Myocyte (in vitro differentiated cells): ENCODE data around the gene EVX2. TPM values are rescaled to one million over a fixed set of nuclear protein-coding genes. Genes with fewer than 3 reads are reported as not detected.

Experiments used
- DNase-seq: peaks from one replicate; pipeline ENCODE4 v3.0.0-alpha.2; 2012; ENCODE audit warnings: low read depth
- polyA plus RNA-seq: library from polyadenylated mRNA; unstranded; fragments of >200 nt; gene quantifications from one replicate; pipeline ENCODE4 v1.2.1, GENCODE V29; 2012; ENCODE audit warnings: missing spikeins
- total RNA-seq: library from RNA; depleted of rRNA; stranded (reverse); fragments of >200 nt; gene quantifications from 2 replicates; pipeline ENCODE4 v1.2.3, GENCODE V29; 2014

The EVX2 gene
- not detected in 2 replicates for total RNA-seq
- not detected for polyA plus RNA-seq

DNA sequence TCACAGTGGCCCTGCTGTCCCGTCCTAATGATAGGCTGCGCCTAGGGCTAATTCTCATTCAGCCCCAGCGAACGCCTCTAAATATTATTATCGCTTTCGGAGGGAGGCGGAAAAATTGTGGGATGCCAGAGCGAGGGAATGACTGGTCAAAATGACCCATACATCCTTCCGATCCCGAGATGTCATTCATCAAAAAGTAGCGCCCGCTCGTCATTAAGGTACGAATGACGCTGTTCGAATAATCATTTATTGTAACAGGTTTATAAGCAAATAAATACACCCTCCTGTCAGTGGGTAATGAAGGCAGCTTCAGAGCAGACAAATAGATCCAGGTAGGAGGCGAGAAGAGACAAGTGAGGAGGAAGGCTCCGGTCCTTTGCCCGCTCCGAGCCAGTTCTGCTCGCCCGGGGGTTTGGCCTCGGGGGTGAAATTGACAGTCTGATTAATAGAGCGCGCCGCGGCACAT, at the start of gene EVX2:
Gene EVX2 (minus strand): TSS at position 167 of the 466 bp plus-strand sequence. CDS start 186 bp downstream, outside the sequence.
- DNase-seq = no peak

DNA sequence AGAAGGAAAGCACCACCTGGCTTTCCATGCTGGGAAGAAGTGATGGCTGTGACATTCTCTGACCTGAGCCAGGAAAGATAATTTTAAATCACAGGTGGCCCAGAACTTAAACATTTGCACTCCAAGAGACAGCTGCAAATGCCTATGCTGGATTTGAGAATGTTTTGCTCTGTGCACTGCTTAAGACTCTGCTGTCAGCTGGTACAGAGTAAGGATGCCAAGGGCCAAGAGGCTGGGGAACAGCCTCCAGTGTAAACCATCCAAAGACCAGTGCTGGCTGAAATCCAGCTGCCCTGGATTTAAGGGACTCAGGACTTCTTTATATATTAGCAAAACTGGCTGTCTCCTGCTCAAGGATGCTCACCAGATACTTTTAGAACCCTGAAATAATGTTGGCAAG, 49.6 kb upstream of the EVX2 start:
- no peak for DNase-seq

DNA sequence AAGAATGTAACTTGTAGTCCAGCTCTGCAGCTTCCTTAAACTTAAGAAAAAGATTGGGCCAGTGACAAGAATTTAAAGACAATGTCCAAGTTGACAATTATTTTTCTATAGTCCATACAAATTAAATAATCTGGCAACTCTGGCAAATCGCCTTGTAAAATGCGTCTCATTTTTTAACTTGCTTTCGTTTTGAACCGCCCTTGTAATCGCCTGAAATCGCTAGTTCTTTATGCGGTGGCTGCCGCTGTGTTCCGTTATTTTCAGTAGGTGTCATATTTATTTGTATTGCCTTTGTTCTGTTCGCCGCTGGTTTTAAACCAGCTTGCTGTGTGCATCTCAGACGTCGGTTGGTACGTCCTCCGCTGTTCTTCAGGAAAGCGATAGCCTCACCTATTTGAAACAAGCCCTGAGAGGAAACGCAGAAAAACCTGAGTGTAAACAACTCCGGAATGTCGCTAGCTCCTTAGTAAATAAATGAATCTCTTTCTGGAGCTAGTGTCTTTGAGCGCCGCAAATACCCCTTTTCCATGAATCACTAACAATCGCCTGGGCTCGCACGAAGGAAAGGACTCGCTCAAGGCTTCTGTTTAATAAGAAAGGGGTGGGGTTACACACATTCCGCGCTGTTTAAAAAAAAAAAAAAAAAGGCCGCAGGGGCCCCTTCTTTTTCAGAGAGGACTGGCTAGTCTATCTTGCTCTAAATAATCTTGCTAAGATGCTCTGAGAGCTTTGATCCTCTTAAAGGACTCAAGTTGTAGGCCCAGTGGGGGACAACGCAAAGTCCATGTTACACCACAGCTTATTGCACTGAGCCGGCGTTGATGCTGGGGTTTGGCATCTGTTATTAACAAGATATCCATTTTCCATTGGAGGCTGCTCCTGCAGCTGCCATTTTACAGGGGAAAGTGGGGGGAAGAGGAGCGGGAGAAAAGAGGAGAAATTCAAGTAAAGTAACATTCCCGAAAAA, 48.7 kb upstream of the EVX2 start:
- DNase-seq = no peak

DNA sequence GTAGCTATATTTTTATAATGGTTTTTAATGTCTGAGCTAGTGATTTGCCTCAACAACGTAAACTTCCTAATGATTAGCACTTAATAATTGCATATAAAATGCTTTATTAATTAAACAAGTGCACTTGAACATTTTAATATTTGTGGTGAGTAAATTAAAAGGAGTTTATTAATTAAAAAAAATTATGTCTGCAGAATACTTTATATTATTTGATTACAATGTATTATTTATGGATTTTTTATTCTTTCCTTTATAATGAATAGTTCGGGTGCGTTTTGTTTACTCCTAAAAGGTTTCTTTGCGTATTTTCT, 48.0 kb upstream of the EVX2 start:
- DNase-seq = no peak

DNA sequence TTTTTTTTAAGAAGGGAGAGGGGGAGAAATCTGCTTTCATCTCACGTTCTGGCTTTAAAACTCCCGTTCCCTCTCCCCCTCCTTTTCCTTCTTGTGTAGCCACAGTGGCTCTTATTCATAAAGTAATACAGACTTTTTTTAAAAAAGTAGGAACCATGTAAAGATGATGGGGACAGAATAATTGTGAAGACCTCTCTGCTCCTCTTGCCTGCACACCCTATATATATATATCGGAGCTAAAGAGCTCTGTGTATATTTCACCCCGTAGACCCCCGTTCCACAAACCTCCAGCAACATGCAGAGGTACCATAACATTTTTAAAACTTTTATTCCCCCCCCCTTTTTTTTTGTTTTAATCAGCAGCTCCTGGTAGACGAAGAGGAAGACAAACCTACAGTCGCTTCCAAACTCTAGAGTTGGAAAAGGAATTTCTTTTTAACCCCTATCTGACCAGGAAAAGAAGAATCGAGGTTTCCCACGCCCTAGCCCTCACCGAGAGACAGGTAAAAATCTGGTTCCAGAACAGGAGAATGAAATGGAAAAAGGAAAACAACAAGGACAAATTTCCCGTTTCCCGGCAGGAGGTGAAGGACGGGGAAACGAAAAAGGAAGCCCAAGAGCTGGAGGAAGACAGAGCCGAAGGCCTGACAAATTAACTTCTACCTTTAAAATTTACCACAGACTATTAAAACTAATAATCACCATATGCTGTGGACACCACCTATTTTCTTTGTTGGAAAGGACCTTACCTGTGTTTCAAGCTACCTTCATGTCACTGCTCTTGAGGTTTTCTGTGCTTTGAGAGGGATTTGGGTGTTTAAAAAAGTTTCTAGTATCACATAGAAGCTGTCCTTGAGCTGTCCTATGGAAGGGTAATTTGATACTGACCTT, 47.4 kb upstream of the EVX2 start:
- no peak for DNase-seq

DNA sequence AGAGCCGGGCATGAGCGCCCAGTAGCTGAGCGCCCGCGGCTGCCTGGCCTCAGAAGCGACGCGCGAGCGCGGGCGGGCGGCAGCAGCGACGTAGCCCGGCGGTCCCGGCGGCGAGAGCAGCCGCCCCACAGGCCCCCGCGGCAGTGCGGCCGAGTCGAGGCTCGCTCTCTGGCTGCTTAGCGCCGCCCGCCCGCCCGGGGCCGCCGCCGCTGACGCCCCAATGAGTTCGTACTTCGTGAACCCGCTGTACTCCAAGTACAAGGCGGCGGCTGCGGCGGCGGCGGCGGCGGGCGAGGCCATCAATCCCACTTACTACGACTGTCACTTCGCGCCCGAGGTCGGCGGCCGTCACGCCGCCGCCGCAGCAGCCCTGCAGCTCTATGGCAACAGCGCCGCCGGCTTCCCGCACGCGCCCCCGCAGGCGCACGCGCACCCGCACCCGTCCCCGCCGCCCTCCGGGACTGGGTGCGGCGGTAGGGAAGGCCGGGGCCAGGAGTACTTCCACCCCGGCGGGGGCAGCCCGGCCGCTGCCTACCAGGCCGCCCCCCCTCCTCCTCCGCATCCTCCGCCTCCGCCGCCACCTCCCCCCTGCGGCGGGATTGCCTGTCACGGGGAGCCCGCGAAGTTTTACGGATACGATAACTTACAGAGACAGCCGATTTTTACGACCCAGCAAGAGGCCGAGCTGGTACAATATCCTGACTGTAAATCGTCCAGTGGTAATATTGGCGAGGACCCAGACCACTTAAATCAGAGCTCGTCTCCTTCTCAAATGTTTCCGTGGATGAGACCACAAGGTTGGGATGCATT, 46.6 kb upstream of the EVX2 start:
- peak; percentile 22 for DNase-seq

DNA sequence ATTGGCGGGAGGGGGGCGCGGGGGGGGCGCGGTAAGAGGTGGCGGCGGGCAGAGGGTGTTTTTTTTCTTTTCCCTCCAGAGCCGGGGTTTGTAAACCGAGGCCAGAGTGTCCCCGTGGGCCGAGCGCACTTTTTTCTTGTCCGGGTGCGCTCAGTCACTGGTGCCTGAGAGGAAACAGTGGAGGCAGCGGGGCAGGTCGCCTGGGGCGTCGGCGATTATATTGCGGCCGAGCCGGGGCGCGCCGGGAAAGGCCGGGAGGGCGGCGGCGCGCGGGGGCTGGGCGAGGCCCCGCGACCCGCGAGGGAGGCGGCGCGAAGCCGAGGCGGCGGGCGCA, 46.0 kb upstream of the EVX2 start:
- peak; percentile 19 for DNase-seq

DNA sequence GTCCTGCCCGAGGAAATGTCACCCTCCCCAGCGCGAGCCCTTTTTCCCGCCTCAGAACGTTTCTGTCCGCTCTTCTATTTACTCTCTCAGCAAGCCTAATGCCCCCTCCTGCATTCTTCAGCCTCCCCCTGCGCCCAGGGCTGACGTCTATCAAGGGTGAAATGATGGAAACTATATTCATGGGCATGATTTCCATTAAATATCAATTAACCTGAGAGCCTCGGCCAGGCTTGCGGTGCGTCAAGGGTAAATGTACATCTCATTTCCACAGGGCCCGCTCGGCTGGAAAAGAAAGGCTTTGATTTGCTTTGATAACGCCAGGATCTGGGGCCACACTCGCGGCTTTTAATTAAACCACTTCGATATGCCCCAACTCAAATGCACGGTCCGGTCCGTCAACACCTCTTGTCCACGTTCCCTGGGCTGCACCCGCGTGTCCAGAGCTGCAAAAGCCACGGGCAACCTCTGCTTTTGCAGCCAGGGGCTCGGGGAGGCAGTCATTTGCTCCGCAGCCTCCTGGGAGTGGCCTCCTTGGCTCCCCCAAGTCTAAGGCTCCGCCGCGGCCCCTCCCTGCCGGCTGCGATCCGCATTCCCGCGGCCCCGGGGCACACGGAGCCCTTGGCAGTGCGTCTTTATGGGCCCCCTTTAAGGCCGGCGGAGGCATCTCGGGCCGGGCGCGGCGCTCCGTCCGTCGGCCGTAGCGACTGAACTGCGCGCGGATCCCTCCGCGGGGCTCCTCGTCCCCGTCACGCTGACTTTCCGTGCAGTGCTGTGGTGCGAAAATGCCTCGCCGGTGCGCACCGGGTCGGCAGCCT, 45.4 kb upstream of the EVX2 start, which contains the start of gene HOXD8:
Gene HOXD8 (plus strand): TSS at position 724 of the 815 bp plus-strand sequence. CDS start 662 bp downstream, outside the sequence.
- DNase-seq = peak; percentile 52

DNA sequence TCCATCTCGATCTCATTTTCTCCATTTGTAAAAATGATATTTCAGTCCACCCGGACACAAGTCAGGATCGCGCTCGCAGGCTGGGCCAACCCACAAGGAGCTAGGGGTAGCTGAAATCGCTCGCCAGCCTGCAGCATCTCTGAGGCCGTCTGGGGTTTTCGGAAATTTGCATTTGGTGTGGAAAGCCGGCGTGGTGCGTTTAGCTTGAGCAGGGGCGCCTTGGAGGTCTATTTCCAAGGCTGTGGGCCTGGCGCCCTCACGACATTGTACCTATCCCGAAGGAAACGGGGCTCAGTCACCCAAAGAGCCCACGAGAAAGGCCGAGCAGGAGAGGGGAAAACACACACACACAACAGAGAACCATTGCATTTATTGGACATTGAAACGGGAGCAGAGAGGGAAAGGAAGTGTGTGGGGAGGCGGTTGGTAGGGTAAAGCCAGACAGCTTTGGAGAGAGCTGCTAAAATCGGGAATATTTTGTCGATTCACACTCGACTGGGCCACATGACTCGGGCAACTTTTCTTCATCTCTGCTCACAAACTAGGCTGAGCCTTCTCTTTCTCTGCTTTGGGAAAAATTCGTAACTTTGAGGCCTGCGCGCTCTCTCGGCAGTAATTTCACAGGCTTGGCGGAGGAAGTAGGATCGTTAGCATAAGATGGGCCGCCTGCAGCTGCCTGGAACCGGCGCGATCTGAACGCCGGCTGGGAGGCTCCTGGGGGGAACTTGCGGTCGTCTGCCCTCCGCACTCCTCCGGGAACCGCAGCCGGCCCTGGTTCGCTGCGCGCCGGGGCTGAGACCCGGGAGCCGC, 44.6 kb upstream of the EVX2 start:
- DNase-seq = no peak

DNA sequence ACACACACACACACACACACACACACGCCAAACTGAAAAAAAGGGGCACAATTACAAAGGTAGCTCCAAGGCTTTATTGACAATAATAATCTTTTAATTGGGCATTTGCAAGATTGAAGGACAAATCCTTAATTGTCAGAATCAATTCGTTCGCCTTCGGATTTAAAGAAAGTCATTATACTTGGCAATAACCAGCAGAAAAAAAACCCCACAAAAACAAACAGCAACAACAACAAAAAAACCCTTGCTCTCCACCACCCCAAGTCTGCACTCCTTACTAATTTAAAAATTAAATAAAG, 44.0 kb upstream of the EVX2 start:
- no peak for DNase-seq

DNA sequence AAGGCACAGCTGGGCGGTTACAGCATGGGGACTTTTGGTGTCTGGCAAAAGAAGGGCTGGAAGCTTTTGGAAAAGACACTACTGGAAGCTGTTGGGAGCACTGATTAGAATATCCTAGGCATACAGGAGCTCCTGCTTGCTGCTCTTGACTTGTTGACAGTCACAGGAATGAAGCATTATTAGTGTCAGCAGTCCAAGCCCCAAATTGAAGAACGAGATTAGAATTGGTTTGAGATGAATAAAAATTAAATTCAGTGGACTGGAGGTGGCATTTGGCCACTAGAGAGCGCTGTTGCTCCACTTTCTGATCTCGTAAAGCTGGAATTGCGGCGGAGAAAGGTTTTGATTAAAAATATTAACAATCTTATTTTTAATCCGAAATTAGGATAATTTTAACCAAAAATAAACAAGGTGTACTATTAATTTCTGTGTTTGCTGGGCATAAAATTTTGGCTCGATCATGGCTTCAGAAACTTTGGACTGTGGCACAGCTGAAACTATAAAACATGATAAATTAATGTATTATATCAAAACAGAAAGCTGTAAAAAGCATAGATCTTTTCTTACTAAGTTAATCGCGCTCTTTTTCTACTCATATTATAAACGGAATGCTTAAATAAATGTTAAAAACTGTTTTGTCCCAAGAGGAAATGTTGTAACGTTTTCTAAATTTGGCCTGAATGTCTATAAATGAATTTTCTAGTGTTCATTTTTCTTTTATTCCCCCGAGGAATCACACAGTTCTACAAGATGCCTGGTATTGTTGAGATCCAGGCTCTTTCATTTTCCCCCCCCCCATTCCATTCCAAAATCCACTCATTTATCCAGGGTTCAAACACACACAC, 43.4 kb upstream of the EVX2 start:
- peak; percentile 71 for DNase-seq

DNA sequence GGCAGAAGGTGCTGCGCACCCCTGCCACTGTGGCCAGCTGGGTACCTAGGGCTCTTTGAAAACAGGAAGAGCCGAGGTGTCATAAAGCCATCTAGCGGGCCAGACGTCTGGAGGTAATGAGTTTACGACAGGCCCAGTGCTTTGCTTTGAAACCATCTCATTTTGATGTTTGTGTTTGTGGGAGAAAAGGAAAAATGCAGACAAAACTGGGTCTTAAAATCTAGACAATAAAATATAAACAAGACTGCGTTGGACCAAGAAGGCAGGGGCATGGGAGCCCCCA, 42.0 kb upstream of the EVX2 start:
- no peak for DNase-seq

DNA sequence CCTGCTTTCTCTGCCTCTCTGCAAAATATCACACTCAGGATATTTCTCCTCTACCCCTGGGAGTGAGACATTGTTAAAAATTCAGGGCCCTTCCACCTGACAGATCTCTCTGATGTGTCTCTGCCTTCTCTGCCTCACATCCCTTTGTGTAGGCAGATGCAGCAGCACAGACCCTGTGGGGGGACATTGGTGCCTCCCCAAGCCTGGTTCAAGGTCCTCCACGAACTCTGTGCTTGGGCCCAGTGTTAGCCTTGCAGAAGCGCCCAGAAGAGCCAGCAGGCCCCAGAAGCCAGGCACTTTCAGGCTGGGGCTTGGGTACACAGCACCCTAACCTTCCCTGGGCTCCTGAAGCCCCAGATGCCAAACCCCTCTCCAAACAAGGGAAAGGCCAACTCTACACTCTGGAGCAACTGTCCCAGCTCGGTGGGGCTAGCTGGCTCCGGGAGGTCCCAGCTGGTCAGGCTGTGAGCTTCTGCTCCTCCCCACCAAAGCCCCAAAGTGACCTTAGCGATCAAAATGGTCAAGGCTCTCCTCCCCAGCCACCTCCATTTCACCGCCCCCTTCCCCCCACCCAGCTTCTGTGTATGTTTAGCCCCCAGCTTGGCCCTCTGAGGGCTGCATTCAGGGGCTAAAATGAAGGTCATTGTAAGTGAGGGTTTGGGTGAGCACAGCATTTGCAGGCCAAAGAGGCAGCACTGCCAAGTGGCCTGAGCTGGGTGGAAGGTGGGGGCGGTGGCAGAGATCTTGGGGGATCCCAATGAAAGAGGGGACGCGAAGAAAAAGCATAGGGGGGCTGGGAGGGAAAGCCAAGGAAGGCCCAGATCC, 41.4 kb upstream of the EVX2 start:
- no peak for DNase-seq

DNA sequence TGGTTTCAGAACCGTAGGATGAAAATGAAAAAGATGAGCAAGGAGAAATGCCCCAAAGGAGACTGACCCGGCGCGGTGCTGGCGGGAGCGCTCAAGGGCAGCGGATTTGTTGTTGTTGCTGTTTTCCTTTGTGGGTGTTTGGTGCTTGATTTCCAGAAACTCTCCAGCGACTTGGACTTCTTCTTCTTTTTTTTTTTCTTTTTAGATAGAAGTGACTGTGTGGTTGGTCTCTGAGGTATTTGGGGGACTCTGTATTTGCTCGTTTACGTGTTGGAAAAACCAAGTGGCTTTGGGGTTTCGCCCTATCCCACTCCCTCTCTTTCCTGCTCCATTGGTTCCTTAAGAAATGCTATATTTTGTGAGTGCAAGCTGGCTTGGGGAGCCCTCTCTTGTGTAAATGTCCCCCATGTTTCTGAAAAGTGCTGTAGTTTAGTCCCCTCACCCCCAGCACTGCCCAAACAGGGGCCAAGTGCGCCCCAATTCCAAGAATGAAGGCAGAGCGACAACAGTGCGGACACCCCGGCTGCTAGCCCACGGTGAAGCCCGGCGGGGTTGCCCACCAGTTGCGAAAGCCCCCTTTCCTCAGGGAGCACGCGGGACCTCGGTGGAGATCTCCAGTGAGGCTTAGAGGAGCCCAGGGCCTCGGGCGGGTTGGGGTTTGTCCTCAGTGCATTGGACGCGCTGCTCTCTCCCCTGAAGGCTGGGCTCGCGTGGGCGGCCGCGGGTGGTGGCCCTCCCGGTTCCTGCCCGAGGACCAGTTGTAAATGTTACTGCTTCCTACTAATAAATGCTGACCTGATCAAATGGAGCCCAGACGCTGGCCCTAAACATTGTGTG, 40.6 kb upstream of the EVX2 start:
- no peak for DNase-seq

DNA sequence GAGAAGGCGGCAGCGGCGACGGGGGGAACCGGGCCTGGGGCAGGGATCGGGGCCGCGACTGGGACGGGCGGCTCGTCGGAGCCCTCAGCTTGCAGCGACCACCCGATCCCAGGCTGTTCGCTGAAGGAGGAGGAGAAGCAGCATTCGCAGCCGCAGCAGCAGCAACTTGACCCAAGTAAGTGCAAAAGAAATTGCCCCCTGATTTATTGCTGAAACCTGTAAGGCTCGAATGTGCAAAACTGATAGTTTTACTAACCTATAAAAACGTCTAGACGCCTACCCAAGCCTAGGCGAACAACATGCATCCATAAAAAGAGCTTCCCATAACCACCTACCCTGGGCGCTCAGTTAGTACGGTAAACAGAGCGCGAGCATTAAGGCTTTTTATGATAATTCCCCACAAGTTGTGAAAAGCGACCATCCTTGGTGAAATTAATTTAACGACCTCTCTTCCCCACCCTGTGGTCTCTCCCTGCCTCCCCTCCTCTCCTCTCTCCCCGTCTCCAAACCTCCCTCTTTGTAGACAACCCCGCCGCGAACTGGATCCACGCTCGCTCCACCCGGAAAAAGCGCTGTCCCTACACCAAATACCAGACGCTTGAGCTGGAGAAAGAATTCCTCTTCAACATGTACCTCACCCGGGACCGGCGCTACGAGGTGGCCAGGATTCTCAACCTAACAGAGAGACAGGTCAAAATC, 39.8 kb upstream of the EVX2 start:
- DNase-seq = no peak

DNA sequence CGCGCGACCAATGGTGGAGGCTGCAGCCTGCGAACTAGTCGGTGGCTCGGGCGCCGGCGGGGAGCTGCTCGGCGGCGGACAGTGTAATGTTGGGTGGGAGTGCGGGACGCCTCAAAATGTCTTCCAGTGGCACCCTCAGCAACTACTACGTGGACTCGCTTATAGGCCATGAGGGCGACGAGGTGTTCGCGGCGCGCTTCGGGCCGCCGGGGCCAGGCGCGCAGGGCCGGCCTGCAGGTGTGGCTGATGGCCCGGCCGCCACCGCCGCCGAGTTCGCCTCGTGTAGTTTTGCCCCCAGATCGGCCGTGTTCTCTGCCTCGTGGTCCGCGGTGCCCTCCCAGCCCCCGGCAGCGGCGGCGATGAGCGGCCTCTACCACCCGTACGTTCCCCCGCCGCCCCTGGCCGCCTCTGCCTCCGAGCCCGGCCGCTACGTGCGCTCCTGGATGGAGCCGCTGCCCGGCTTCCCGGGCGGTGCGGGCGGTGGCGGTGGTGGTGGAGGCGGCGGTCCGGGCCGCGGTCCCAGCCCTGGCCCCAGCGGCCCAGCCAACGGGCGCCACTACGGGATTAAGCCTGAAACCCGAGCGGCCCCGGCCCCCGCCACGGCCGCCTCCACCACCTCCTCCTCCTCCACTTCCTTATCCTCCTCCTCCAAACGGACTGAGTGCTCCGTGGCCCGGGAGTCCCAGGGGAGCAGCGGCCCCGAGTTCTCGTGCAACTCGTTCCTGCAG, 39.1 kb upstream of the EVX2 start, which contains the start of gene HOXD9:
Gene HOXD9 (plus strand): TSS at position 37 of the 728 bp plus-strand sequence. CDS start 50 bp downstream, at position 87.
- no peak for DNase-seq
